ENCODE results near the gene OR8B4.

DNA sequence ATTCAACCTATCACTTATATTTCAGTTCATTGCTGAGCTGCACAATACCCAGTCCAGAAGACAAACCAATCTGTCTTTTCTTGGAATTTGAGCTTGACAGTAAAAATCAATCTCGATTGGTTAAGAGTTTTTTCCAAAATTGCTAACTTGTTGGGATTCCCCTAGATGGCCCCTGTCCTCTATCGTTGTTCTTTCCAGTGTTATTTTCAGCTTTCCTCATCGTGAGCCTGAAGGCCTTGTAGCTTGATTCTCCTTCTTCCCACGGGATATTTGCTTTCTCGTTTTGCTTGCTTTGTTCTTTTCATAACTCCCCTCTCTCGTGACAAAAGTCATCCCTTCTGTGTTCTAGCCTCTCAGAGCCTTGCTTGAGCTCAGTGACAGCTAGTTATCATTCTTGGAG, 17.8 kb upstream of the OR8B4 start:
- TF ChIP-seq, protein P1, sequence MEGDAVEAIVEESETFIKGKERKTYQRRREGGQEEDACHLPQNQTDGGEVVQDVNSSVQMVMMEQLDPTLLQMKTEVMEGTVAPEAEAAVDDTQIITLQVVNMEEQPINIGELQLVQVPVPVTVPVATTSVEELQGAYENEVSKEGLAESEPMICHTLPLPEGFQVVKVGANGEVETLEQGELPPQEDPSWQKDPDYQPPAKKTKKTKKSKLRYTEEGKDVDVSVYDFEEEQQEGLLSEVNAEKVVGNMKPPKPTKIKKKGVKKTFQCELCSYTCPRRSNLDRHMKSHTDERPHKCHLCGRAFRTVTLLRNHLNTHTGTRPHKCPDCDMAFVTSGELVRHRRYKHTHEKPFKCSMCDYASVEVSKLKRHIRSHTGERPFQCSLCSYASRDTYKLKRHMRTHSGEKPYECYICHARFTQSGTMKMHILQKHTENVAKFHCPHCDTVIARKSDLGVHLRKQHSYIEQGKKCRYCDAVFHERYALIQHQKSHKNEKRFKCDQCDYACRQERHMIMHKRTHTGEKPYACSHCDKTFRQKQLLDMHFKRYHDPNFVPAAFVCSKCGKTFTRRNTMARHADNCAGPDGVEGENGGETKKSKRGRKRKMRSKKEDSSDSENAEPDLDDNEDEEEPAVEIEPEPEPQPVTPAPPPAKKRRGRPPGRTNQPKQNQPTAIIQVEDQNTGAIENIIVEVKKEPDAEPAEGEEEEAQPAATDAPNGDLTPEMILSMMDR (IDR thresholded peaks at IDR 0.05; ENCODE audit: insufficient read depth, low read length, poor library complexity, severe bottlenecking) = no peak
- TF ChIP-seq EZH2phosphoT487 (conservative IDR thresholded peaks at IDR 0.05; ENCODE audit: low read length) = no peak
